HG03565 (cell line): ENCODE data around the gene RAPGEF5.

Source experiments
- ATAC-seq: cut with Tn5 transposase; IDR thresholded peaks from one replicate; pipeline ENCODE4 v1.9.1; 2021; ENCODE audit warnings: mild to moderate bottlenecking, moderate library complexity; ENCODE audit not compliant: unreplicated experiment

RAPGEF5 gene

DNA sequence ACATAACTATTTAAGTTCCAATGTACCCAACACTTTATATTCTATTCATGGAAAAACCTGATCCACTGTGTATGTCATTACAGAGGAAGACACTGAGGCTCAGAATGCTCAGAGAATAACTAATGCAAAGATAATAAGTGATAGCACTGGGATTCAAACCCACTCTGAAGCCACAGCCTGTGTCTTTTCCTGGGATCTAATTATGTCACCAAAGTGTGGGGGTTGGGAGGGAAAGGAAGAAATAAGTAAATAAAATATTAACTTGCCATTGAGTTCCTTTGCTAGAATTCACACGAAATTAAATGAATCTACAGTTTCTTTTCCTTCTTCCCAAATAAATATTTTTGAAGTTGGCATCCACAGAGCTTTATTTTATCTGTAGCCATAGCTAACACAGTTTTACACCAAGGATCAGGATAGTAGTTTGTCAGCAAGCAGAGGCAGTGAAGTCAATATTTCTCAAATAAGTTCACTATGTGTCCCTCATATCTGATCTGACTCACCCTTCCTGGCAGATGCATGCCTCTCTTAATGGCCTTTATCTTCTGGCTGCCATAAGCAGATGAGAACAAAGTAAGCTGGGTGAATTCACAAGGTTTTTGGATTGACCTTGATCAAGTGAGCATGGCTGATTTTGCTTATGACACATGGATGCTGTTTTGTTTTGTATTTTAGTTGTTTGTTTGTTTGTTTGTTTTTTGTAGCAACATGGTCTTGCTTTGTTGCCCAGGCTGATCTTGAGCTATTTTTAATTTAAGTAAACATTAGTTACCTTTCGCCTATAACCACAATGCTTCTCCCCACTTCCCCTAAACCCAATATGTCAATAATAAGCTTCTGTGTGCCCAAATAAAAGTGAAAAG is 6.3 kb downstream of the RAPGEF5 start:
- peak; percentile 30 for ATAC-seq

DNA sequence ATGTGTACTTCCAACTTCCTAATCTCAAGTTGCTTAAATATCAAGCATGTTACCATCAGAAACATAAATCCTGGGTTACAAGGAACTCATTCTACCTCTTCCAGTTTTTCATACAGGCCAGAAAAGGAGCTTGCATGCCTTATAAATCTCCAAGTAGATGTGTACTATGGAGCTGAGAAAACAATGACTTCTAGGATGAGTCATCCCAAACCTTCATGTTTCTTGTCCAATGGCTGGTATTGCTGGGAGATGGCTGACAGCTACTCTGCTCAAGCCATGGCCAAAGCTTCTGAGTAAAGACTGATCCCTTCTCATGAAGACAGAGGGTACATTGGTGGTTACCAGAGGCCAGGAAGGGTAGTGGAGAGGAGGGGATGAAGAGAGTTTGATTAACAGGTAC is 8.6 kb downstream of the RAPGEF5 start:
- ATAC-seq, result no peak

DNA sequence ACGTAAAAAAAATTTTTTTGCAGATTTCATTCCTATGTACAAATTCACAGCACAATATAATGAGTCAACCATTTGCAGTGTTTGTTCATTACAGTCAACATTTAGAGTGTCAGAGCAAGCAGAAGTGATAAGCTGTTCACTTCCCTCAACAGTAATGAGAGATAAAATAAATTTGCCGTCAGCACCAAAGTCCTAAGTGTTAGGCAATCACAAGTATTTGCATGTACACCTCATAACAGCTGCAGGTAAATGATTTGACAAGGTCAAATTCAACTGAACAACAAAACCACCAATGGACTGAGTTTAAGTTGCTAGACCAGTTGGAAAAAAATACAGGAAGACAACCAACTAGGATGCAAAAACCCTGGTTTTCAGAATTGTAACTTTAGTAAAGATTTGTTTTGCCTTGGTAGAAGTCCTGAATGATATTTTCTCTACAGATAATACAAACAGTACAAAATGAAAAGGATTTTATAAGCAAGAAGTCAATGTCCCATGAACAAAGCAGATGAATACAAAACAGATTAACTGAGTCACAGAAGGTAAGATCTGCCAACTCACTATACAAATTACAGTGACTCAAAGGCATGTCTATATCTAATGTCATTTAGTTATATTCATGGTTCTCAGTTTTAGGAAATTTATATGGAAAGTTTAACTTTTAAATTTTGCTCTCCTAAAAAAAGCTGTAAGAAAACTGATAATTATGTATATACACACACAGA is 10.4 kb downstream of the RAPGEF5 start:
- no peak for ATAC-seq

DNA sequence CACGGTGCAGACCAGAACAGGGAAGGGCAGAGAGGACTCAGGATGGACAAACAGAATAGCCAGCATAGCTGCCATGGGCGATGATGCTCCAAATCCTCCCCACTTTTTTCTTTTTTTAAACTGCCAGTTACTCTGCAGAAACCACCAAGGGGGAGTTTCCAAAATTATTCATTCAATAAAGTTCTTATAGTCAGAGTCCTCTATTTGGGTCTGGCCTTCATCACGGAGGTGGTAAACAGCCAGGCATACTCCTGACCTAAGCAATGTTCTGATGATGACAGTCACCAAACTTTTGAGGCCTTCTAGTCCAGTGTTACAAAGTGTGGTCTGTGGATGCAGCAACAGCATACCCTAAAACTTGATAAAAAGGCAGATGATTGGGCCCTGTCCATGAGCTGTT is 12.3 kb downstream of the RAPGEF5 start:
- no peak for ATAC-seq

DNA sequence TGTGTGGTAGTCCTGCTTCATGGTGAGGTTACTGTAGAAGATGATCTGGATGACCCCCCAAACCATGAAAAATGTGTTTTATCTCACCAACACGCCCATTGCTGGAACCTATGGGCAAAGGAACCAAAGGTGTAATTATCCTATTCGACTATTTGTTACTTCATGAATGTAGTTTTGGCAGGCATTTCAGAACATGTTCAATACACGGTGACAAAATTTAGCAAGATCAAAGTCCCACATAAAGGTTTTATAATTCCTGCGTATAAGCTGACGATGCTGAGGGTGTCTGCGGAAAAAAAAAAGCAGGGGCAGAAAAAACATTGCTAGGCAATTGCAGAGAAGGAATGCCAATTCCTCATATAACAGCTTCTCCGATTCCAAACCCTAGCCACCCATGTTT is 13.3 kb downstream of the RAPGEF5 start:
- ATAC-seq, result no peak

DNA sequence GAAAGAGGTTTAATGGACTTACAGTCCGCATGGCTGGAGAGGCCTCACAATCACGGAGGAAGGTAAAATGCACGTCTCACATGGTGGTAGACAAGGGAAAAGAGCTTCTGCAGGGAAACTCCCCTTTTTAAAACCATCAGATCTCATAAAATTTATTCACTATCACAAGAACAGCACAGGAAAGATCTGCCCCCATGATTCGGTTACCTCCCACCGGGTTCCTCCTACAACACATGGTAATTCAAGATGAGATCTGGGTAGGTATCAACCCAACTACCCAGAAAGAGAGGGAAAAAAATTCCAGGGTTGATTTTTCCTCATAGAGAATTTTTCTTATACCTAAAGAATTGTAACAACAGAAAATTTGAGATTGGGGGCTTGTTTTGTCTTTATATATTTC is 13.9 kb downstream of the RAPGEF5 start:
- no peak for ATAC-seq

DNA sequence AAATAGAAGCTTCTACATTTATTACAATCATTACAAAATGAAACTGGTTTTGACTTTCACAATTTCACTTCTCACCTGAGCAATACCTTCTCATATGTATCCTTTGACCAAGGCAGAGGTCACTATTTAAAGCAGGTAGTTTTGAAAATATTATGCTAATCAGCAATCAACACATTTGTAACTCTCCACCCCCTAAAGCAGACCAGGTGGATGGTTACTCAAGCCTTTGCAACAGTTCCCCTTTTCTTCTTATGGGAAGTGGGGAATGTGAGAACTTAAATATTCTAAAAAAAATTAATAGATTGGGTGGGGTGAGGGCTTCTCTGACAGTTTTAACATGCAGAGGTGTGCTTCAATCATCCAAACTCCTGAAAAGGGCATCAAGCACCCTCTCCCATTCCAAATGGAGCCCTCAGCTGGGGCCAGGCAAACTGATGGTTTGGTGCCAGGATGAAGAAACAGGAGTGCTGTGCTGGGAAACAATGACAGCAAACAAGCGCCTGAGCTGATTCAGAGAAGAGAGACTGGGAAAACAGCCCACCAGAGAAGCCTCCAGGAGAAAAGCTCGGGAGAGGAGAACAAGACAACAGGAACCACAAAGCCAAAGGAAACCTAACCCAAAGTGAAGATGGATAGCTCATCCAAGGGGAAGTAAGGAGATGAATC is 17.1 kb downstream of the RAPGEF5 start:
- ATAC-seq, result no peak

DNA sequence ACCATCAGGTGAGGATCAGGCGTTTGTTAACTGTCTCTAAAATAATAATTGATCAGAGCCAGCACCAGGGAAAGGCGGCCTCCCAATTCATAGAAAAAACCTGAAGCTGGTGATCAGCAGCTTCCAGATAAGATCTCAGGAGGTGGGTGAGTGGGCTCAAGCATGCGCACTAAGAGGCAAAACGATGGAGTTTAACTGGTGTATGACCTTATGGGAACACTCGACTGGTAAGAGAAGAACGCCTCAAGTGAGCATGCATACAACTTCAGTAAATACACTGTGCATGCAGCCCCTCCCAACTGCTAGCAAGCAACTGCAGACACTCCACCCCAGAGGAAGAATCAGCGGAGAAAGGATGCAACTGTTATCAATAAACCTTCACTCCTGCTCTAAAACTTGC is 18.1 kb downstream of the RAPGEF5 start:
- no peak for ATAC-seq

DNA sequence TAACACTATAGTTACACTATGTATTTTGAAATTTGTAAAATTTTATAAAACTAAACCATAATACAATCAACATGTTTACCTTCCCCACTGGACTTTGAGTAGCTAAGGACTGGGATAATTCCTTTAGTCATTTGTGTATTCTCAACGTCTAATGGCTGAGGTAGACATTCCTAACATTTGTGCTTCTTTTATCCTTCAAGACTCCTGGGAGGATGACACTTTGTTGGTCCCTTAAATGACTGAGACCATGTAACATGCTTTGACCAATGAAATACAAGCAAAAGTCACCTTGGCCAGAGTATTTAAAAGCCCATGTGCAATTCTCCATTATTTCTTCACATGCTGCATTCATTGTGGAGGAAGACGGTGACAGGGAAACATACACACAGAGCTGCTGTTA is 18.5 kb downstream of the RAPGEF5 start:
- ATAC-seq, result no peak

DNA sequence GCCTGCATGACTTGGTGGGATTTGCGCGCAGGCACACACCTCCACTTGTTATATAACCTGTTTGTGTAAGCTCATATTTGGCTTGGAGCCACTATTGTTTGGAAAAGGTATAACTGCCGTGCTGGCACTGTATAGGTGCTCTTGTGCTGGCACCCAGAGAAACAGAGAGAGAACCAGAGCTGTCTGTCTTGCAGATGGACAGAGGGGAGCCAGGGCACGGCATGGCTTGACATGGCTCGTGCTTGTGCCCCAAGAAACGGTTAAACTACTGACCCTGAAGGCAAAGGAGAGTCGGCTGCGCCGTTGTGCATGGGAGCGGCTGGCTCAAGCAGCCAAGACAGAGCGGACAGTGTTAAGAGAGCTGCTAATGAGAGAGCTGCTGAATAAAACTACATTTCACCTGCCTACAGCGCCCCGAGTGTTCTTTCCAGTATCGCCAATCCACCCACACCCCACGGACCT is 23.2 kb downstream of the RAPGEF5 start:
- no peak for ATAC-seq

DNA sequence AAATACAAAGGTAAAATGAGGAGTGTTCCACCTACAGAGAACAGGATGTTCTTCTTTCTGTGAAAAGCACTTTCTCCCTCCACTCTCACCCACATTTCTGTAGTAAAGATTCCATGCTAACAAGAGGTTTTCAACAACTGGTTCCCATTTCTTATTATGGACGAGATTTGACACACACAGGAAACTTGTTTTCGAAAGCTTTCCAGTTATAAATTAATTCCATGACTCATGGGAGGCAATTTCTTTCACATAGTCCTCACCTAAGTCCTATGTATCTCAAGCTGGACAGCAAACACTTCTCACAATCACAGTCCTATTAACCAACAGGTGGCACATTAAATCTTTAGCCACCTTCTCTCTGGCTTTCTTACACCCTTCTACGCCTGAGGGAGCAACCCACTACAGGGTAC is 24.5 kb downstream of the RAPGEF5 start:
- no peak for ATAC-seq

DNA sequence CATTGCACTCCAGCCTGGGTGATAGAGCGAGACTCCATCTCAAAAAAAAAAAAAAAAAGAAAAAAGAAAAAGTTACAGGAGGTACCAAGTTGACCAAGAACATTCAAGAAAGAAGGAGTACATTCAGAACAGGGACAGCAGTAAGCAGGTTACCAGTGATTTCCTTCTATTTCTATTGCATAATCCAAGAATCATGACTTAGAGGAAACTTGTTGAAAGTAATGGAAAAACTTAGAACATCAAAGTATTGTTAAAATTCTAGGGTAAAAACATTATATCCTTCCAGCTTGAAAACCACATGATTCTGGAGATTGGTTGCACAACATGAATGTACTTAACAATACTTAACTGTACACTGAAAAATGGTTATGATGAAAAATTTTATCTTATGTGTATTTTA is 25.2 kb downstream of the RAPGEF5 start:
- no peak for ATAC-seq

DNA sequence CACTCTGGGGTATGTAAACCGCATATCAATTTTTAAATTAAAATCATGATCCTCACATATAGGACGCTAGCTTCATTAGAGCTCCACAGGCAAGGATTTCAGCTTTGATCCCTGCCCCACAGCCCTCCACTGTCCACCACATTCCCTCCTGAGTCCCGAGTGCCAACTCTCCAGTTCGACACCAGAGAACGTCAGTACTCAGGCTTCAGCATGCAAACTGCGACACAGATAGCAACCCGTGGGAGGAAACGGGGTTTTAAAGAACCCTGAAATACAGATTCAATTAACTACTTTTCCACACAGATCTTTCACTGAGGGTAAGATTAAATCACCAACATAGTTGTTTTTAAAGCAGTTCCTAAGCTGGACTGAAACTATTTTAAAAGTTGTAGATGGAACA is 26.1 kb downstream of the RAPGEF5 start:
- no peak for ATAC-seq

DNA sequence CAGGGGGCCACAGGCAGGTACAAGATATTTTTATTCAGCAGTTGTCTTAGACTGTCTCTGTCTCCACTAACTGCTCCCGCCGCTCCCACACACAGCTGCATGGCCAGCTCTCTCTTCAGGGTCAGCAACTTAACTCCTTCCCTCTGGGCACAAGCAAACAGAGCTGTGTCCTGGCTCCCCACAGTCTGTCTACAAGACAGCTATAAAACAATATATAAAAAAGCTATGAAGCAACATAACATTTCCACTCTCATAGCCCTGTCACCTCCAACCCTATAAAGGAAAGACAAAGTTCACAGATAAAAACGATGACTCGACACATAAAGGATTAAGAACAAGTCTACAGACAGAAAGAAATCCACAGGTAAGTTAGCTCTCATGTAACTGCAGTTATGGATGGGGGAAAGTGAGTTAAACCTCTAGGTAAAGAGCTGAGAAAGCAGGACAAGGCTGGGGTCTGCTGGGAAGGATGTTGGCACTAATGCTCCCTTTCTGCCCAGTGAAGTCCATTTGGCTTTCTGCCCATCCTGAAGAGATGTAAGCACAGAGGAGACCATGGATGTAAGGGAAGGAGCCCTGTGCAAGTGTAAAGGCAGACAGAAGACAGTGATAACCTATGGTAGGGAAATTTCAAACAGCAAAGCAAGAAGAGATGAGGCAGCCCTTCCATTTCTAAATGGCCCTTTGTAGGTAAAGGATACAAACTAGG is 27.0 kb downstream of the RAPGEF5 start:
- ATAC-seq, result no peak

DNA sequence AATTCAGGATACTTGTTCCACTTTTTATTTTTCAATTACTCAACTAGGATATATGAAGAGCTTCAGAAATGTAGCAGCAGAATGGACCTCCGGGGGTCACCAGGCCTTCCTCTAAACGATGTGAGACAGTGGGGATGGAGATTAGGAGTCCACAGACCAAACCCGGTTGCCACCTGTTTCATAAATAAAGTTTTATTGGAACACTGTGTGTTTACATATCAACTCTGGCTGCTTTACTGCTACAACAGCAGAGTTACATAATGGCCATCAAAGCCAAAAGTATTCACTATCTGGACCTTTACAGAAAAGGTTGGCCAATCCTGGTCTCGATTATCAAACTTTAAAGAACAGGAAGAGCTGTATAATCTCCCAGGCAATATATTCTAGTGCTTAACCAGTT is 30.8 kb downstream of the RAPGEF5 start:
- ATAC-seq, result no peak

DNA sequence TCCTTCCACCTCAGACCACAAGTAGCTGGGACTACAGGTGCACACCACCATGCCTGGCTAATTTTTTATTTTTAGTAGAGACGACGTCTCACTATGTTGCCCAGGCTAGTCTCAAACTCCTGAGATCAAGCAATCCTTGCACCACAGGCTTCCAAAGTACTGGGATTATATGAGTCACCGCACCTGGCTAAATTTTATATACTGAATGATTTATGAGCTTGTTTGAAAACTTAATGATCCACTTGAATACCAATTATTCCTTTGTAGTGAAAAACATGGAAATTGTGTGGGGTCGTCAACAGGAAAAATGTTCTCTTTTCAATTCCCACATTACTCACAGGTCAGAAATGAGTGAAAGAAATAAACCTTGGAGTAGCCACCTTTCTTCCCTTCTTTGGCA is 31.3 kb downstream of the RAPGEF5 start:
- ATAC-seq, result no peak

DNA sequence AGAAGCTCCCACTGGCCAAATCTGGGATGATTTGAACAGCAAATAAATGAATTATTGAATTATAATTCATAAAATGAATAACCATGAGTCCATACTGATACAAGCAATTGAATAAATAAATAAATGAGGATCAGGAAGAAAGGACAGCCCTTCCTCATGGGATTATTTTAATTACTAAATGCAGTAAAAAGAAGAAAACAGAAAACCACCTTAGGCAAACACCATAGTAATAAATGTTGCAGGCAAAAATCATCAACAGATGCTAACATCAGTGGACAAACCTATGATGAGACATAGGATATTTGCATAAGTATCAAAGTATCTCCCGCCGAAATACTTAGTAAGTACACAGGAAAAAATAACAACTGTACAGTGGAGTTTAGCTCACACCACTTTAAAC is 33.2 kb downstream of the RAPGEF5 start:
- no peak for ATAC-seq

DNA sequence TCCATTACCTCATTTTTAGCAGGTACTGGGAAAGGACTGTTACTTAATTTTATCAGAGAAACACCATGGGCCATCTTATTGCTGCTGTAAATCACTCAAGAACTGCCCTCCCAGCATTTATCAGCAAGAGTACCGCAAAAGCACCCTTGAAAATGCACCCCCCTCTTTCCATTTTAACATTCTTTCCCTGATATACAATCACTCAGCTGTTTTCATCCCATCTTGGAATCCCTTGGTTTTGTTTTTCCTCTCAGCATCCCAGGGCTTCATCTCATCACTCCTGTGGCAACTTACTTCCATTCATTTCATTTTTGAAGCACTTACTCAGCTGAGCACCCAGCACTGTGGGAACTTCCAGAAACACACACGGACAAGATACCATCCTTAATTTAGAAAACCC is 36.5 kb downstream of the RAPGEF5 start:
- no peak for ATAC-seq

DNA sequence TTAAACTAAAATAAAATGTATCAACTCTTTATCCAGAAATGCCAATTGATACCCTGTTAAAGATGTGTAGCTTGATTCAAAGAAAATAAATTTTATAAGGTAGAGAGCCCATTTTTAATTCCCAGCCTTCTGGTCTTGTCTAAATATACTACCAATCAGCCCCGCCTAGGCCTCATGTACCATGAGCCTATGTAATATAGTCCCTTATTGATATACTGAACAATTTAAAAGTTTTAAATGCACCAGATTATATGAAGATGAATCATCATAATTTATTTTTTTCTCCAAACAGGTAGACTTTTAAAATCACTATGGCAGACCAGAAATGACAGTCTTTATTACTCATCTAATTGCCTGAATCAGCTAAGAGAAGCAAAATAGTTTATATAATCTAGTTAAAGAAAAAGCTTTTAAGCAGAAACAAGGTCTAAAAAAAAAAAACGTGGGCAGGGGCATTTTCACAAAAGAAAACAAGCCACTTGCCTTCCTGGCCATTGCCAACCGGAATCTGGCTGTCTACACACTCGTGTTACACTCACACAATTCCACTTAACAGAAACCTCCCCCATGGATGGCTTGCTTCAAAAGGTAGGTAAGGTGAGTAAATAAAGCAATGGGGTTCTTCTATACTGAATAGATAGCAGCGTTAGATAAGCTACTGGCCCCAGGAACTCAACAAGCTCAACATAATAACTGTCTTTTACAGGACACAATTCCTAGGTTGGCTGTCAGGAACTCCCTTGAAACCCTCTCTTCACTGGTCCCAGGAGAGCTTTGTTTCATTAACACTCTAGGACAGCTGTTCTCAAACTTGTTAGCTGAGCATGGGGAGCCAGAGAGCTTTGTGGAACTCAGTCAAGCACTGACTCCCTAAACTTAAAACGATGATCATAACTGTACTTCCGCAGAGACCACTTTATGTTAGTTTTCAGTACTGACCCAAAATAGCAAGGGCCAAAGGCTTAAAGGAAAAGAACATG is 37.2 kb downstream of the RAPGEF5 start:
- no peak for ATAC-seq

DNA sequence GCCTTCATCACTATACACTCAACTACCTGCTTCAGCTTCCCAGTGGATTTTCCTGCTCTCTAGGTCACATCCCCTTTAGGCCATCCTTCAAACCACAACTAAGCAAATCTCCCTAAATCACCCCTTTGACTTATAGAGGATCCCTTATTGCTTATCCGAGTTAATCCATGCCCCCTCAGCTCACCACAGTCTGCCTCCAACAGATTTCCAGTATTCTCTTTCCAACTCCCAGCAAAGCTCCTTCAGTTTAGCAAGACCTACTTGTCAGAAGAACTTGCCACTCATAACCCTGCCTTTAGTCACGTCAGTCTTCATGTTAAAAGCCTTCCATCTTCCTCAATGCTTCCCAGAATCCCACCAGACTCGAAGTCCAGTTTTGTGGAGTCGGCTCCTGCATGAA is 38.6 kb downstream of the RAPGEF5 start:
- ATAC-seq, result no peak
